ENCODE measurements around the gene CTDSPL. TPM values are rescaled to one million over a fixed set of nuclear protein-coding genes. Genes with fewer than 3 reads are reported as not detected.

CTDSPL gene
- total and polyA plus RNA-seq, 2 experiments from 2014 or later, result 15.3 to 22.3 TPM

DNA sequence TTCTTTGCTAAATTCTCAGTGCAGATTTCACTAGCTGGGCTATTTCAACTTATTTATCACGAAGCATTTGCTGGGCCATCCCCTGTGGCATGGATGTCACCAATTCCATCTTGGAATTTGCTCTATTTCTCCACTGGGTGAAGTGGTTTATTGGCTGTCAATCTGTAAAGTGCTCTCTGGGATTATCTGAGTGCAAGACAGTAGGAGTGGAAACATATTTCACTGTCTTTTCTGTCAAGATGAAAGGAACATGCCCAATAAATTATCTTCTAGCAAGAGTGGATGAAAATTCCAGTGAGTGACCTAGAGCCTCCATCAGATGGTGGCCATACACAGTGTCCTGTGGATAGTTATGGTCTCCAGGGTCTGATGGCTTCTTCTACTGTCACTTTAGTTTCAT, 25.1 kb upstream of the CTDSPL start:
- no peaks in the 10 kb centered on the region for H3K27me3 ChIP-seq
- no peaks in the 10 kb centered on the region for H3K36me3 ChIP-seq
- H3K4me3 ChIP-seq, result no peak overlapping the region
- no peak for DNase-seq (ENCODE audit: low read depth in 1 of 2, low spot score in 1 of 2)
- H3K4me1 ChIP-seq (ENCODE audit: low read depth), result no peaks in the 10 kb centered on the region
- H3K27ac ChIP-seq, result no peak overlapping the region
- TF ChIP-seq, protein P1, sequence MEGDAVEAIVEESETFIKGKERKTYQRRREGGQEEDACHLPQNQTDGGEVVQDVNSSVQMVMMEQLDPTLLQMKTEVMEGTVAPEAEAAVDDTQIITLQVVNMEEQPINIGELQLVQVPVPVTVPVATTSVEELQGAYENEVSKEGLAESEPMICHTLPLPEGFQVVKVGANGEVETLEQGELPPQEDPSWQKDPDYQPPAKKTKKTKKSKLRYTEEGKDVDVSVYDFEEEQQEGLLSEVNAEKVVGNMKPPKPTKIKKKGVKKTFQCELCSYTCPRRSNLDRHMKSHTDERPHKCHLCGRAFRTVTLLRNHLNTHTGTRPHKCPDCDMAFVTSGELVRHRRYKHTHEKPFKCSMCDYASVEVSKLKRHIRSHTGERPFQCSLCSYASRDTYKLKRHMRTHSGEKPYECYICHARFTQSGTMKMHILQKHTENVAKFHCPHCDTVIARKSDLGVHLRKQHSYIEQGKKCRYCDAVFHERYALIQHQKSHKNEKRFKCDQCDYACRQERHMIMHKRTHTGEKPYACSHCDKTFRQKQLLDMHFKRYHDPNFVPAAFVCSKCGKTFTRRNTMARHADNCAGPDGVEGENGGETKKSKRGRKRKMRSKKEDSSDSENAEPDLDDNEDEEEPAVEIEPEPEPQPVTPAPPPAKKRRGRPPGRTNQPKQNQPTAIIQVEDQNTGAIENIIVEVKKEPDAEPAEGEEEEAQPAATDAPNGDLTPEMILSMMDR (IDR thresholded peaks at IDR 0.05; ENCODE audit: low read depth, low read length), result no peak
- H3K9me3 ChIP-seq (ENCODE audit: low read depth), result no peaks in the 10 kb centered on the region

DNA sequence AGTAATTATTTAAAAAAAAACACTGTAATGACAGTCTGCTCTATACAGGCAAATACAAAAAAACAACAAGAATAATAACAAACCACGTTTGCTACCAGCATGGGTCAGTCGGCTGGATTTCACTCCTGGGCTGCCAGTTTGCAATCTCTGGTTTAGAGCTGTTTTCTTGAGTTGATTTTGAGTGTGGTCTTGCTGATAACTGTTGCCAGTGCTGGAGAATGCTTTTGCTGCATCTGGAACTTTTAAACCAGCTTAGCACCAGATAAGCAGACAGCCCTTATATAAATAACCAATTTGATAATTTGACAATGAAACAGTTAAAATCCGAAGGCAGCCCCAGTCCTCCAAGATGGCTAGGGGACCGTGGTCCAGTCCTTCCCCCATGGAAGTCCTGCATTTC, 14.0 kb upstream of the CTDSPL start:
- H3K27ac ChIP-seq, result no peak overlapping the region
- H3K4me1 ChIP-seq (ENCODE audit: low read depth), result peaks cover 4% of the 10 kb centered on the region
- no peak overlapping the region for H3K4me3 ChIP-seq
- H3K27me3 ChIP-seq, result no peaks in the 10 kb centered on the region
- H3K9me3 ChIP-seq (ENCODE audit: low read depth), result no peaks in the 10 kb centered on the region
- no peak for DNase-seq (ENCODE audit: low read depth in 1 of 2, low spot score in 1 of 2)
- TF ChIP-seq, protein P1 (IDR thresholded peaks at IDR 0.05; ENCODE audit: low read depth, low read length), result no peak
- no peaks in the 10 kb centered on the region for H3K36me3 ChIP-seq

DNA sequence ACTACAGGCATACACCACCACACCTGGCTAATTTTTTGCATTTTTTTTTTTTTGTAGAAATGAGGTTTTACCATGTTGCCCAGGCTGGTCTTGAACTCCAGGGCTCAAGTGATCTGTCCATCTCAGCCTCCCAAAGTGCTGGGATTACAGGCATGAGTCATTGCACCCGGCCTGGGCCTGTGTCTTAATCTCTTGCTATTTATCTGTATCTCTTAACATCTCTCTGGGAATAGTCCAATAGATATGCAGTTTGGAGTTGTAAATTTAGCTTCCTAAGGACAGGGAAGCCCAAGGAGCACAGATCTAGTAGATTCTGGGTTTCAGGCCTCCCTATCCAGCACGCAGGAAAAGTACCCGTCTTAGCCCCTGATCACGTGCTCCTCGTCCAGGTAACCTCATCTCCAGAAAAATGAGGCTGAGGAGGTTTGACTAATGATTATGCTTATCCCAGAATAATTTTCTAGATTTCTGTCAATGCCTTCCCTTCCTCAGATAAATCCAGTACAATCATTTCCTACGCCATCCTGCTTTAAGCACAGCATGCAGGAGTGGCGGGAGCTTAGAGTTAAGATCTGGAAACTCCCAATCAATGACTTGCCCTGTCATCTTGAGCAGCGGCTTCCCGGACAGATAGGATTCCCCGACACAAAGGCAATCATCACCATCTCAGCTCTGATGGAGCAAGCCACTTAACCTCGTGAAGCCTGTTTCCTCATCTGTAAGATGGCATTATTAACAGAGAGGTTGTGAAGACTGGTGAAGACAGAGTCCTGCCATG, 12.3 kb upstream of the CTDSPL start:
- Histone ChIP-seq H3K4me1 (ENCODE audit: low read depth) (peaks cover 4% of the 10 kb centered on the region), H3K27me3 (no peaks in the 10 kb centered on the region), H3K4me3 (no peak overlapping the region), H3K9me3 (ENCODE audit: low read depth) (no peaks in the 10 kb centered on the region), H3K36me3 (no peaks in the 10 kb centered on the region), H3K27ac (no peak overlapping the region)
- TF ChIP-seq, protein P1 (IDR thresholded peaks at IDR 0.05; ENCODE audit: low read depth, low read length), result no peak
- DNase-seq (ENCODE audit: low read depth in 1 of 2, low spot score in 1 of 2), result no peak

DNA sequence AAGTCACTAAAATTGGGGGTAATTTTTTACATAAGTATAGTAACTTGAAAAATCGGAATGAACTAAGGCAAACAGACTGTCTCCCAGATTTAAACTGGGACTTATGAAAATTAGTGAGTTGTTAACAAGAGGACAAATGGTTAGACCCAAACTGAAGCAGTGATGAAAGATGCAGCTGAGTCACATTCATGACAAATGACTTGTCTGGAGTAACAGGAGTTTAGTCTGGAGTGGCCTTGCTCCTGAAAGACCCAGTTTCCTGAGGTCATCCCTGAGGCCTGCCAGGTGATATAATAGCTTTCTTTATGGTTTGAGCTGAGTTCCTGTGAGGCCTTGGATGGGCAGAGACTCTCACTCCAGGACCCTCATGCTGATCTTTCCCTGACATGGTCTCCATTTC, 9.6 kb upstream of the CTDSPL start:
- H3K27me3 ChIP-seq, result no peaks in the 10 kb centered on the region
- peaks cover 4% of the 10 kb centered on the region for H3K4me1 ChIP-seq (ENCODE audit: low read depth)
- H3K4me3 ChIP-seq, result no peak overlapping the region
- DNase-seq (ENCODE audit: low read depth in 1 of 2, low spot score in 1 of 2), result peak in 1 of 2 donors; percentile 29
- TF ChIP-seq, protein P1 (IDR thresholded peaks at IDR 0.05; ENCODE audit: low read depth, low read length), result no peak
- H3K27ac ChIP-seq, result no peak overlapping the region
- no peaks in the 10 kb centered on the region for H3K9me3 ChIP-seq (ENCODE audit: low read depth)
- H3K36me3 ChIP-seq, result no peaks in the 10 kb centered on the region

DNA sequence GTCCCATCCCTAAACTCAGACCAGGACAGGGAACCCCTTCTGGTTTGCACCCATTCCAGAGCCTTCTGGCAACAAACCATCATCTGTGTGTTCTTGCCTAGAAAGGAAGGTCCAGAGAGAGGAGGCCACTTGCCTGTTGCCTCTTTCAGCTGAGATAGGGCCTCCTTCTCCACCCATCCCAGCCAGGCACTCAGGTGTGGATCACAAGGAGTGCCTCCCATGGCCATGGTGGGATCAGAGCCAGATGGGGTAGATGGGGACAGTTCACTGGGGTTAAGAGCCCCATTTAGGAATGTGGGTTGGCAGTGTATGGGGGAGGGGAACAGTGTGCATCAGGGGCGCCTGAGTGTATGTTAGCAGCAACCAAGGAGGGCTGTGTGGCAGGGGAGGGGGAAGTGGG, 8.9 kb upstream of the CTDSPL start:
- TF ChIP-seq, protein P1 (IDR thresholded peaks at IDR 0.05; ENCODE audit: low read depth, low read length), result no peak
- H3K4me1 ChIP-seq (ENCODE audit: low read depth), result peaks cover 4% of the 10 kb centered on the region

More for the DNA sequence above, 8.9 kb upstream of the CTDSPL start:
- Histone ChIP-seq H3K9me3 (ENCODE audit: low read depth) (no peaks in the 10 kb centered on the region), H3K36me3 (no peaks in the 10 kb centered on the region), H3K27ac (no peak overlapping the region), H3K4me3 (no peak overlapping the region), H3K27me3 (no peaks in the 10 kb centered on the region)
- no peak for DNase-seq (ENCODE audit: low read depth in 1 of 2, low spot score in 1 of 2)
